ENCODE results near the gene MAP4K5.
"Not testable (repeated sequence)": the region's sequence is repeated elsewhere in the genome, so short reads cannot be mapped to it uniquely, and the experiment has no call there.

The MAP4K5 gene

DNA sequence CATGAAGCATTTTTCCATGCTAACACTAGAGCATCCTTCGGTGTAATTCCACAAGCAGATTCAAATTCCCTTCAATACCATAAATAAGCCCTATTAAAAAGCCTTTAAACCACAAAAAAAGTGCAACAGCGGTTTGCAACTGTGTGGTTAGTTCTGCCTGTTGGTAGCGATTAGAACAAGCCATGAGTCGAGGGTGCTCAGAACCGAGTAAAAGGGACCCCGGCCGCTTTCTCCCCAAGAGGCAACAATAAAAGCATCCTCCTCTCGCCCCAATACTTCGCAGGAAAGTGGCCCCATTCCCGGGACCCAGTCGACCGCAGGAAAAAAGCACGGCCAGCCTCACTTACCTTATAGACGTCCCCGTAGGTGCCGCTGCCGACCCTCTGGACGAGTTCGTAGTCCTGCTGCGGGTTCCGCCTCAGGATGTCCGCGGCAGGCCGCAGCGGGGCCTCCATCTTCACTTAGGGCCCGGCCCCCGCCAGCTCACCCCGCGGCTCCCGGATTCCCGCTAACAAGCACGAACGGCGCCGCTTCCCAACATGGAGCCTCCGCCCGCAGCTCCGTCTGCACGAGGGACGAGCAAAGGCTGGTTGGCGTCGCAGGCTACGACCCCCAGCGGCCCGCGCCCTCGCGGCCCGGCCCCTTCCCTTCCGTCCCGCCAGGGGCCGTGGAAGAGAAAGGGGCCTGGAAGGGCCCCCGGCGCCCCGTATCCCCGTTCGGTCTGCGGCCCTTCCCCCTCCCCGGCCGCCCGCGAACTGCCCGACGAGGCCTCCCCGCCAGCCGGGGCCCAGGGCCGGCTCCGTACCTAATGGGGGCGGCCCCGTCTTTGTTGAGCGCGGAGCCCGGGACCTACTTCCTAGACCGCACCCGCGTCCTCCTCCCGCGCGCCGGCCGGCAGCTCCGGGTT is 521 bp downstream of the MAP4K5 start:
- DNase-seq (ENCODE audit: low read depth, low spot score), result no peak

GRCh38 chr14:50530794-50531365 is 1.5 kb downstream of the MAP4K5 start:
- DNase-seq (ENCODE audit: low read depth, low spot score), result no peak

- DNase-seq (ENCODE audit: low read depth, low spot score), result no peak
These were observed 2.0 kb downstream of the MAP4K5 start for GRCh38 chr14:50530358-50530757.

- DNase-seq (ENCODE audit: low read depth, low spot score), result no peak
These were observed 2.8 kb downstream of the MAP4K5 start for GRCh38 chr14:50529288-50530179.

GRCh38 chr14:50528000-50528399 is 4.4 kb downstream of the MAP4K5 start:
- DNase-seq (ENCODE audit: low read depth, low spot score), result no peak

DNA sequence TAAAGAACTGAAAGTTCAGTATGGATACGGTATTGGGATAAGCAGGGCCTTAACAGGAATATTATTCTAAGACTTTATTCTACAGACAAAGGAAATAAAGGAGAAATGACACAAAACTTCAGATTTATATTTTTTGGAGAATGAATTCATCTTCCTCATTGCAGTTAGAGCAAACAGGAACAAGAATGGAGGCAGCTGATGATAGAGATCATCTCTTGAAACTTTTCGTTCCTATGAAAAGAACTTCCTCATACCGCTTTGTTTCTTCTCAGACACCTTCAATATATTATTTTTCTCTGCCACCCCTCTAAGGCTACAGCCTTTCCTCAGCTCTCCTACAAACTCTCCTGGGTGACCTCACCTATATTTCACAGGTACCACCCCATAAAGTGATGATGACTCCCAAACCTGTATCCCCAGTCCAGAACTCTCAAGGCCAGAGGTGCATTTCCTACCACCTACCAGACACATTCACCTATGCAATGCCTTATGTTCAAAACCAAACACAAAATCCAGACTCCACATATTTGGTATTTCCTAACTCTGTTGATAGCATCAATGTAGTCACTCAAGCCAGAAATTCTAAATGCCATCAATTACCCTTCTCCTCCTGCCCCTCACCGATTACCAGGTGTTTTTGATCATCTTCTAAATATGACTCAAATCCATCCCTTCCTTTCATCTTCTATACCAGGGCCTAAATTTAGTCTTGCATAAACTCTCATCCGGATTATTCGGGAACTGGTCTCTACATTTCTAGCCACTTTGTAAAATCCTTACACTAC is 7.4 kb downstream of the MAP4K5 start:
- DNase-seq (ENCODE audit: low read depth, low spot score), result no peak

DNA sequence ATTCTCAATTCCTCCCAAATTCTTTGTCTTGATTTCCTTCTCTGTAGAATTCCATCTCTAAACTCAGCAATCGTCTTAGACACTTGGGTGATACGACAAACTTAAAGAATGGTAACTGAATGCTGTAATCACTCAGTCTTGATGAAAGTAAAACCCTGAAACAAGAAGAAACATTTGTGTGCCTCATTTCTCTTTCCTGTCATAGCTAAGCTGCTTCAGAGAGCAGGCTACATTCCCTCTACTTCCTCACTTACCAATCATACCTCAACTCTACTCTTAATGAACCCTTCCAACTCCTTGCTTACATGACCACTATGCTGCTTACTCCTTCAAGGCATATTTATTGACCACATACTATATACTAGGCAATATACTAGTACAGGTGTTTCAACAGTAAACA is 8.3 kb downstream of the MAP4K5 start:
- DNase-seq (ENCODE audit: low read depth, low spot score), result no peak

GRCh38 chr14:50523271-50524041 is 8.9 kb downstream of the MAP4K5 start:
- no peak for DNase-seq (ENCODE audit: low read depth, low spot score)

- no peak for DNase-seq (ENCODE audit: low read depth, low spot score)
These were observed 10.4 kb downstream of the MAP4K5 start for GRCh38 chr14:50521912-50522341.

DNA sequence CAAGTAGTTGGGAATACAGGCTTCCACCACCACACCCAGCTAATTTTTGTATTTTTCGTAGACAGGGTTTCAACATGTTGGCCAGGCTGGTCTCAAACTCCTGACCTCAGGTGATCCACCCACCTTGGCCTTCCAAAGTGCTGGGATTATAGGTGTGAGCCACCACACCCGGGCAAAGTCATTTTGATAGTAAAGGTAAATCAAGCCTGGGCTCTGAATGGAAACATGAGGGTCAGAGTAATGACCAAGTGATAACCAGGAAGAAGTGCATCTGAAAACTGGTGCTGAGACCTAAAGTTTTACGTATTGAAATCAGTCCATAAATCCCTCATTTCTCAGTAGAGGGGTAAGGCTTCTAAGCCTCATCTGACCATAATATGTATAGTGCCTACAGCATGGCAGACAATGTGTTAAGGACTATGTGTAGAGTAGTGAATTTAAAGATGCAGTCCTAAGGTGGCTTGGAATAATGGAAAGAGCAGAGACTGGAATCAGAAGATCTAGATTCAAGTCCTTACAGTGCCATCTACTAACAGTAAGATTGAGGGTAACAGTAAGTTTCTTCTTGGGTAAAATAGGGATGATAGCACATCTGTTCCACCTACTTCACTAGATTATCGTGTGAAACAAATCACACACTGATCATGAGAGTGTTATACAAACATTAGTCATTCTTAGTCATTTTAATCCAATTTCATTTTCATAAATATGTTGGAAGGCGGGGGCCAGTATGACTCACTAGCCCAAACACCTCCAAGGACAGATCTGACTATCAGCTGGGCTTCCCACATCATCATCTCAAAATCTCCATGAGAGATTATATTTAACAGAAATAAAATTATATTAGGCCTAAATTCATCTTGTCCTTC is 11.2 kb downstream of the MAP4K5 start:
- DNase-seq (ENCODE audit: low read depth, low spot score), result no peak

DNA sequence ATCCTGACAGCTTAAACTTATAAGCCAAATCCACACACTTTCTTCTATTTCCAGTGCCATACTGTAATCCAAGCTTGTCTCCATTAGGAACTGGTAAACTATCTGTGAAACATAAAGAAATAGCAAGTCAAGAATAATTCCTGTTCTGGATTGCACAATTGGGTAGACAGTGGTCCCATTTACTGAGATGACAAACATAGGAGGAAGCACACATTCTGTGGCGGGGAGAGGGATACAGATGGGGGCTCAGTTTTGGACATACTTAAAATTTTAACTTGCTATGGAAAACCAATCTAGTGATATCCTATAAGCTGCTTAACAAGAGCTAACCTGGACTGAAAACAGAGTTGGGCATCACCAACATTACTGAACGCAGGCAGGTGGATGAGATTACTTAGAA is 16.3 kb downstream of the MAP4K5 start:
- DNase-seq (ENCODE audit: low read depth, low spot score), result no peak

GRCh38 chr14:50512463-50512862 is 19.9 kb downstream of the MAP4K5 start:
- DNase-seq (ENCODE audit: low read depth, low spot score), result no peak

DNA sequence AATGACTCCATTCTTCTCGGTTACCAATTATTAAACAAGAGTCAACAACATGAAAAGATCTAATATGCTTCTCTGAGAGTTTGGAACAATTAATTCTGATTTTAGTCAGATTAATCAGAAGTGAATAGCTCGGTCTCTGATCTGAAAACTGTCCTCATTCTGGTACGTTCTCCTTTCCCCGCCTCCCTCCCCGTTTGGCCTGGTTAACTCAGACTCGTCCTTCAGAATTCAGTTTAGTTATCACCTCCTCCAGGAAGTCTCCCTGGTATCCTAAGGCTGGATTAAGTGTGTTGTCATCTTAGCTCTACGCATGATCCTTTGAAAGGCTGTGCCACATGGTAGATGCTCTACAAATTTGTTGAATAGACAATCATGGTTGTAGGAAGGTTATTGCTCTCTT is 22.2 kb downstream of the MAP4K5 start:
- no peak for DNase-seq (ENCODE audit: low read depth, low spot score)

GRCh38 chr14:50507078-50507477 is 25.3 kb downstream of the MAP4K5 start:
- not testable (repeated sequence) for DNase-seq (ENCODE audit: low read depth, low spot score)

DNA sequence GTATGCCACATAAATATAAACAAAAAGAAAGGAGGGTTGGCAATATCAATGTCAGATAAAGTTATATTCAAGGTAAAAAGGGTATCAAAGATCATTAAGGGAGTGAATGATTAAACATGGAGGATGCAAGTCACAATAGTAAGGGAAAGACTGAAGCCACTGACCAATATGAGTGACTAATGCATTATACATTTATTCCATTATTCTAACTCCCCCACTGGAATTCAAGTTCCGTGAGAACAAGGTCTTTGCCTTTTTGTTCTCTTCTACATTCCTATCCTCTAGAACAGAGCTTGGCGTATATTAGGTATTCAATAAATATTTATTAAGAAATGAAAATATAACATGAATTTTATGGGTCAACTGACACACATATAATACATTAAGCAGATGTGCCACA is 30.7 kb downstream of the MAP4K5 start:
- no peak for DNase-seq (ENCODE audit: low read depth, low spot score)

DNA sequence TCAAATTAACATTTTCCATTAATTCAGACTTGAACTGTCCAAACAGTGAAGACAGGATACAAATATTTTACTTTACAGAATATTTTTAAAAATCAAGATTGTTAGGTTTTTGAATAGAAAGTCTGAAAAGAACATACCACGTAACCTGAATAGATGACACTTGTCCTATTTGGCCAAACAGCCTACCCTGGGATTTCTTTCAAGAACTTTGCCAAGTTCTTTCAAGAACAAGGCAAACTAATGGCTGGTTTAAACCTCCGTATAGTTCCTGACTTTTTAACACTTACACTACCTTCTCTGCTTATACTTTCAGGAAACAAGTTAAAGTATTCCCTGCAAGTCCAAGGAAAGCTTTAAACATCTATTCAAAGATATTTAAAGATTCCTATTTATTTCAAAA is 35.0 kb downstream of the MAP4K5 start:
- no peak for DNase-seq (ENCODE audit: low read depth, low spot score)

- DNase-seq (ENCODE audit: low read depth, low spot score), result no peak
These were observed 42.5 kb downstream of the MAP4K5 start for GRCh38 chr14:50489851-50490250.

GRCh38 chr14:50488521-50488920 is 43.8 kb downstream of the MAP4K5 start:
- no peak for DNase-seq (ENCODE audit: low read depth, low spot score)

GRCh38 chr14:50479041-50479440 is 53.3 kb downstream of the MAP4K5 start:
- DNase-seq (ENCODE audit: low read depth, low spot score), result no peak

- DNase-seq (ENCODE audit: low read depth, low spot score), result no peak
These were observed 54.6 kb downstream of the MAP4K5 start for GRCh38 chr14:50477760-50478159.

Data from iPS DF 19.7 (cell line).